Medulla oblongata (tissue), 1 donor: ENCODE results near the gene WDR76.

Experiments used
- DNase-seq: peaks from one replicate; pipeline ENCODE4 v3.0.0-alpha.2; 2015; ENCODE audit errors: extremely low spot score

Gene WDR76

DNA sequence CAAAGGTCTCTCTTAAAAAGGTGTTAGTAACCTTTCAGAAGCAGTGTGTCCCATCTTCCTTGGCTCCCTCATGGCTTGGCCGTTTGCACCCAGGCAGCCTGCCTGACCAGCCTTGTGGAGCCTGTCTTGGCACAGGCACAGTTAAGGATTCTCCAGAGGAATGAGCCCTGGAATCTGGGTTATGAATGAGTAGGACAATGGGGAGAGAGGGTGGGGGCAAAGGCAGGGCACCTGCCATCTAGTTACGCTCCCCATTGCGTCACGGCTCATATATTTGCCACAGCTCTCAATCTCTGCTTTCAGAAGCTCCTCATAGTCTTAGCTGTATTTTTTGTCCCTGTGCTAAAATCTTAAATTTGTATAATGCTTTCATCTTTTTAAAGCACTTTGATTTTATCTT lies 50.6 kb downstream of the WDR76 start:
- no peak for DNase-seq

DNA sequence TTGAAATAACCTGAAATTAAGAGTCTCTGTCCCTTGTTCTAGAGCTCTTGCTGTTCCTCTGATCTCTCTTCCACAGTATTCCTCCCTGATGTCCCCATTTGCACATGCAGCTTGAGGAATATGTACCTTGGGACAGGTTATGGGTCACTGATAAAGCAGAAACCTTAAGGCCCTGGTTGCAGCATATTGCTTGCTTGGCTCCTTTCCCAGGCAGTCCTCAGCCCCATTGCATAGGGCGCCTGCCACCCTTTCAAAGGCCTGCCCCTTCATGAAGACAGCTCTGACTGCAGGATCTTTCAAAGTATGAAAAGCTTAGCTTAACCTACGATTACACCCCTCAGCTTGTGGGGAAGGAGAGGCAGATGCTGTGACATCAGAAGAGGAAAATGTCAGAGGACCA lies 51.6 kb downstream of the WDR76 start:
- no peak for DNase-seq

DNA sequence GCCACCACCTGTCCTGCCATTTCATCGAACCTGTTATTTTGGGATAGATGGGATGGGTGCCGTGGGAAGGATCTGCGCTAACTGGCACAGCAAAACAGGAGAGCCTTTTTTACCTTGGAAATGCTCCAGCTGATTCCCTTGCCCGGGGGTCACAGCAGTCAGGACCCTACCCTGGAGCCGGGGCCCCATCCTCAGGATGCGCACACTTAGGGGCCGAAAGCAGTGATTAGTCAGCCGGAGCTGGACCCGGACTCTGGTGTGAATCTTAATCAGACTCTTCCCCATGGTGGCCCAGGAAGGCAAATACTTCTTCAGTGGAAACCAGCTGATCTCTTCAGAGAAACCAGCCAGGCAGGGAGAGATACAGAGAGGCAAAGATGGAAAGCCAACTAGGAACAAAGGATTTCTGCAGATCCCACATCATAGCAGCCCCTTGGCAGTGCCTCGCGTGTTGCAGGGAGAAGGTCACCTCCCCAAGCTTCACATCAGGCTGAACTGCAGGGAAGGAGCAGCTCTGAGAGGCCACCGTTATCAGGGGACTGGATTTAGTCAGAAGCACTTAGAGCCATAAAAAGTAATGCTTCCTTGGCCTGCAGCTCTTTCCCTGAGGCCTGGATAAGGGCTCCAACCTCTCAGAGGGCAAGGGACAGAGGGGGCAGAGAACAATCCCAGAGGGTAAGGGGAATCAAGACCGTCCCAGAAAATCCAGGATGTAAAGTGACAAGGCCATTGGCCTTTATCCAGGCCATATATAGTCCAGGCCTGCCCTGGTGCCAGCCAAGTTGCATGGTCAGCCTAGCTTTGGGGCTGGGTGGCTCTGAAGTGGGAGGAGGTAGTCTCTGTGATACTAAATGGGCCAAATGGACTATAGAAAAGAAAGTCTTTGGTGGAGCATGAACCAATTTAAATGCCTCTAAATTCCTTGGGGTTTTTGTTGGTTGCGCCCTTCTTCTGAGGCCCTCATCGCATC lies 52.9 kb downstream of the WDR76 start:
- no peak for DNase-seq

DNA sequence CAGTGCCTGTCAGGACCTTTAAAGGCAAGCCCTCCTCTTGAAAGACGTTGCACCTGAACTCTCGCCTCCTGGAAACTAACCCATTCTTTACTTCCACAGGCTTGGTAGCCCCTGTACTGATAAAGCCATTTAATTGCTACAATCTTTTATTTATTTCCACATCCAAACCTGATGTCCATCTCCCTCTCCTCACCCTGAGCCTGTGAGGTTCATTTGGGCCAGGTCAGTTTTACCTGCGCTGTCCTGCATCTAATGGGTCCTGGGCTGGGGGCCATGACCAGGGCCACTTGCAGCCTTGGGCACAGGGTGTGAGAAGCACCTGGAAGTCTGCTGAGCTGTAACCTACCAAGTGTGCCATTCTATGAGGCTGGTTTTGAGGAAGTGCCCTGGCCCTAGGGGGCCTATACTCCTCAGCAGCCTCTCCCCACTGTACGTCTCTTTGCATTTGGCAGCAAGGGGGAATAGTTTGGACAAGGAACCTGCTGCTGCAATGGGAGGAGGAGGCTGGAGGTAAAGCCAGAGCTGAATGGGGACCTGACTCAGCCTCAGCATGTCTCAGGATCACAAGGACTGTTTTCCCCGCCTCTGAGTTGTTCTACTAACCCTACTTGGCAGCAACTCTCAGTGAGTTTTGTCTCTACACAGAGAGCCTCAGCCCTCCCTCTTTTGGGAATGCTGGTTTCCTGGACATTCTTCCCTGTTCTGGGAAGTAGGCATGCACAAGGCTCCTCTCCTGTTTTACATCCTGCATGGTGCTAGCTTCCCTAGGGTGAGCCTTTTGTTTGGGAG lies 53.8 kb downstream of the WDR76 start:
- DNase-seq: peak; percentile 42

DNA sequence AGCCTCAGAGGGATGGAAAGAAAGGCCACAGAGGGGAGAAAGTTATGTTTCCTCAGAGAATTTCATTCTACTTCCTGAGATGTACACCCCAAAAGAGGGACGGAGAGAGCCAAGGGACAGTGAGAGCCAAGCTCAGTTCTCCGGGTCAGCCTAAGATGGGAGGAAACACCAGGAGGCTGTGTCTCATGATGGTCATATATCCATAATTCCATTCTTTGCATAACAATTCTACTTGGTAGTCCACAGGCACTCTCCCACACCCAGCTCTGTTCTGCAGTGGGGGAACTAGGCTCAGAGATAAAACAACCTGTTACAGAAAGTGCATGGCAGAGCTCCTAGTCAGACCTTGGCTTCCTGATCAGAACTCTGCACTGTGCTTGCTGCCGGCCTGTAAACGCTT lies 54.4 kb downstream of the WDR76 start:
- no peak for DNase-seq

DNA sequence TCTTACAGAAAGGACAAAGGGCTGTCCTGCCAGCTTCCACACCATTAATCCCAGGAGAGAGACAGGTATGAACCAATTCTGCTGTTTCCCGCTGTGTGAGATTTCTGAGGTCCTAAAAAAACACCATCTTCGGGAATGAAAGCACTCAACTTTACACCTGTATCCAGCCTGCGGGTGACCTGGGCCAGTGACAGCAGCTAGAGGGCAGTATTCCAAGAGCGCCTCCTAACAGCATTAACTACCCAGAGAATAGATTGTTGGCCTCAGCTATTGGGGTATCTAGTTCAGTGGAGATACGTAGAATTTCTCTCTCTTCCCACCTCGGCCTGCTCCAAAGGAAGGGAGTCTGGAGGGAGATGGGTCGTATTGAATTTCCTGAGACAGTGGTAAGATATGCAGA lies 55.1 kb downstream of the WDR76 start:
- no peak for DNase-seq

DNA sequence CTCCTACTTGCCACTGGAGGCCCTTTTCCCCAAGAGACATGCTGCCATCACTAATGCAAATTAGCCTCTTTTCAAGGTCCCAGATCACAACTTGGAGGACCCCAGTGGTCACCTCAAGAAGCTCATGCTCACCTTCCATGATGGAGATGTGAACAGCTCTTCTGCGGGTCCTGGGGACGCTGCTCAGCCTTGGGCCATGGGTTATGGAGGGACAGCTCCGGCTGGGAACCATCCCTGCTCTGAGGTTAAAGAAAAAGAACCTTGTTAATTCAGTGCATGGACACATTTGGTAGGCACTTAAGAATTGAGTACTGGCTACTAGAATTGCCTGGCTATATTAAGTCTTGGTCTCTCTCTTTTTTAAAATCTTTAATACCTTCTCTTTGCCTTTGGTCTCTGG lies 56.8 kb downstream of the WDR76 start:
- DNase-seq: no peak

DNA sequence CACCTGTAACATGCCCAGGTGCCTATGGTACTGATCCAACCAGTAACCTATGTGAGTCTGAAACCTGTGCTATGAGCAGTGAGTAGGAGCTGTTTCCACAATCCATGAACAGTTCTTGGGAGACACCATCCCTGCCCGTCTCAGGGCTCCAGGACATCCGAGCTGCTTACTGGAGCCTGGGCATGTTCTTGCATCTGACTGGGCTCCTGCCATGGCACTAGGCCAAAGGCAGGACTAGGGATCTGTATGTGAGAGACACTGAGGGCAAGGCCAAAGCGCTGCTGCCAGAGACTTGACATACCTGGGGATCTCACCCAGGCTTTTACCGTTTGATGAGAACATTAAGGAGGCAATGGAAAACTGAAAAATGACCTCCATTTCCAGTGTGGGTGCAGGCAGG lies 59.8 kb downstream of the WDR76 start:
- DNase-seq: no peak

DNA sequence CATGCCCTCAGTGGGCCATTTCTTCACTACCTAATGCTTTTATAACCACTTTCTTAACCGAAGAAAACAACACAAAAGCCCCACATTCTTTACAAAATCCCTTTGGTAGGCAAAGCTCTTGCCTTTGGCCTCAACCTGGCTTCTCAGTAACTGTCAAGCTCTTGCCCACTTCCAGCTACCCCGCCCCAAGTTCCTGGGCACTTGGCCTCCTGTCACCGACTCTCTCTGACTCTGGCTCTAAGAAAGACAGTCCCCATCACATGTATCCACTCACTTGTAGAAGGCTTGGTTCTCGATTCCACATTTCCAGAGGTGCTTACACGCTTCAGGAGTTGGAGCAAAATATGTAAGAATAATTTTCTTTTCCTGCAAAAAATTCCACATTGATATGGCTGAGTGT lies 61.1 kb downstream of the WDR76 start:
- no peak for DNase-seq

DNA sequence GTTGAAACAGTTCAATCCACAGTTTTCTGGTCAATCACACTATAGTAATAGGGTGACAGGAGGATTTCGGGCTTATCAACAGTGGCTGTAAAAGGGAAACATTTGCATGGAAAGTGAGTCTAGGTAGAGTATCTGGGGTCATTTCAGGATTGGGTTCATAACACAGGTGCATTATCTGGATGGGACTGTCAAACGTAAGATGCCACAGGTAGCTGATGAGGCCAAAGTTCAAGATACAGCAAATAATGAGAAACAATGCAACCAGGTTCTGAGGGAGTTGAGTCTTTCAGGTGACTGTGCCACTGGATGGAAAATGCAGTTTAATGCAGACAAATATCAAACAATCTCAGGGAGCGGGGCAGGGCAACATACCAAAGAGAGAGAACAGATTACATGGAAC lies 62.2 kb downstream of the WDR76 start:
- DNase-seq: no peak

DNA sequence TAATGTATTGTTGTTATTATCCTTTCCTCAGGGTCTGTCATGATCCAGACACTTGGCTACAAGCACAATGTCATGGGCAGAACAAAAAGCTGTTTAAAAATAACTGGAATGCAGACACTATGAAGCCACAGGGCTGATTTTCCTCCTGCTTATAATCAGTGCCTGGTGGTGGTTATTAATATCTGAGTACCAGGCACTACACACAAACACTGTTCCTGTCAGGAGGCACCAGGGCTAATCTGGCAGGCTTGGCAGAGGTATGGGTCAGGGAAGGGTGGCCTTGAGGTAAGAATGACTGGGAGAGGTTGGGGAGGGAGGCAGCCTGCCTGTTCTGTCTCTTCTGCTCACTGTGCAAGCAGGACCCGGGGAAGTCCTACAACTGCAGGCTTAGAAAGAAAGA lies 67.2 kb downstream of the WDR76 start:
- DNase-seq: no peak

DNA sequence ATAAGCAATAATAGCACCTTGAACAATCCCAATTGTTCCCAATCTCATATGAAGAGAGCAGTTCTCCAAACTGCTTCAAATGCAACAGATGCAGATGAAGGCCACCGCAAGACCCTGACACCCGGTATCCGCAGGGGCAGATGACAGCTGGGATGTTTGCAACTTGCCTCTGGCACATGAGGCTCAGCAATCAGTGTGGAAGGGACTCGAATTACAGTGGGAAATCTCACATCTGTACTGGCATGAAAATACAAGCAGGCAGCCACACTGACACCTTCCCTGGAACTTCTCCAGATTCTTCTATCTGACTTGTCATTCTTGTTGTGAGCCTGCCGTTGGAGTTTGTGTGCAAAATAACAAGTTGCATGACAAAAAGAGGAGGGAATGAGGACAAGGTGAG lies 68.8 kb downstream of the WDR76 start:
- no peak for DNase-seq

DNA sequence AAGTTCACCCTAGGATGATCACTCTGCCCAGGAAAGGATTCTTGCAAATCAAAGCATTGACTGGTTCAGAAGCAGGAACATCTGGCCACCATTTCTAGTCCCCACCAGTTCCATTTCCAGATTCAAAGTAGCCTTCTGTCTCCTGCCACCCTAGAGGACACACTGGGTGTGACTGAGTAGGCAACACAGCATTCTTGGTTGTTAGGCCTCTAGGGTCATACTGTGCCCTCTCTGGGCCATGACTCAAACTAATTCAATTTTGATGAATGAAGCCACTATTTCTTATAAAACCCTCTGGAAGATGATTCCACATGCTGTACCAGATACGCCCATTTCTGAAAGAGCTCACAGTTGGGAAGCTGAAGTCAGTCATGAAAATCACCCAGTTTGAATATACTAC lies 69.7 kb downstream of the WDR76 start:
- no peak for DNase-seq

DNA sequence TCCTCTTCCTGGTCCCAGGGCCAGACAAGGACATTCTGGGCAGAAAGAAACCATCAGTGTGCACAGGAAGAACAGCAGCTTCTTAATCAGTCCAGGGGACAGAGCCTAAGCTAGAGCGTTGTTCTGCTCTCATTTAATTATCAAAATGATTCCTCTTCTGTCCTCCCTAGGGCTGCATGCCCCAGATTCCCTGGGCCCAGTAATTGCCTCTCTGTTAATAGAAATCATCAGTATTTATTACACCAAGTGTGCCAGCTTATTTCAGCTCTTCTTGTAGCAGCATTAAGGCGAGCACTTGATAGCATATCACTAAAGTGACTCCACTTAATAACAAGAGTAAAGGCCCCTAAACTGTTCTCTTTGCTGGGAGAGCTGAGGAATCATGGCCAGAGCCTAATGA lies 72.1 kb downstream of the WDR76 start:
- DNase-seq: no peak

DNA sequence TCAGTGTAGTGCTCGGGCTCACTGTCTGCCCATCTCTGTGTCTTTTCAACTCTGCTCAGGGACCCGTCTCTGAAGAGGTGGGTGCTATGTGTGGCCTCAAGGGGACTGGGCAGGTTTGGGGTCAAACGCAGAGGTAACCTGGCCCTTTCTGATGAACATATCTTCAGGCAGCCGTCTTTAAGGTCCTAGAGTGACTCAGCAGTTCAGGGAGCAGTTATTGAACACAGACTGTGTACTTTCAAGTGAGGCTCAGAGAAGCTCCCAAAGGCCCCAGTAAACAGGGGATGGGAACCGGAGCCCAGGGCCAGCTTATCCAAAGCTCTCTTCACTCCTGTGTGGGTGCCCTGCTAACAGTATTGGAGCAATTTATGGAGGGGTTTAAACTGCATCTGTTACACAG lies 73.1 kb downstream of the WDR76 start:
- DNase-seq: no peak

DNA sequence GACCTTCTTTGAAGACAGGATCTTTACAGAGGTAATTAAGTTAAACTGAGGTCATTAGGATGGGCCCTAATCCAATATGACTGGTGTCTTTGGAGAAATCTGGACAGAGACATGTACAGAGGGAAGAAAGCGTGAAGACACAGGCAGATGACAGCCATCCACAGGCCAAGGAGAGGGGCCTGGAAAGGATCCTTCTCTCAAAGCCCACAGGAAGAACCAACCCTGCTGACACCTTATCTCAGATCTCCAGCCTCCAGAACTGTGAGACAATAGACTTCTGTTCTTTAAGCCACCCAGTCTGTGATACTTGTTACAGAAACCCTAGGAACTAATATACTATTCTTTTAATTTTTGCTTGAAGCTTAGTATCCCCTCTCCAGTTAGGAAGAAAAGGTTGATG lies 74.2 kb downstream of the WDR76 start:
- DNase-seq: no peak

DNA sequence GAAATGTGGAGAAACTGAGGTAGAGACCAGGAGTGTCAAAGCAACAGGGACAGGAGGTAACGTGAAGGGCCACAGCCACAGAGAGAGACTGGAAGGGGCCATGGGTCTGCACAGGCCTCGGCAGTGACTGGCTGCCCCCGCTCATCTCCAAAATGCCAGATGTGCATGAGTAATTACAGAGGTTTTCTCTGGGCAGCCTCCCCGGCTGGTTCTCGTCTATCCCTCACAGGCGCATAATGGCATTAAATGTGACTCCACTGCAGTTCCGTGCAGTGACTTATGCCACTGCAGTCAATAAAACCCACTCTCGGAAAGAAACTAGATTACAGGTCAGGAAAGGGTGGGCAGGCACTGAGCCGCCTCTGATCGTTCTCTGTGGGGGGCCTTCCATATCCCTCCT lies 74.7 kb downstream of the WDR76 start:
- DNase-seq: no peak

DNA sequence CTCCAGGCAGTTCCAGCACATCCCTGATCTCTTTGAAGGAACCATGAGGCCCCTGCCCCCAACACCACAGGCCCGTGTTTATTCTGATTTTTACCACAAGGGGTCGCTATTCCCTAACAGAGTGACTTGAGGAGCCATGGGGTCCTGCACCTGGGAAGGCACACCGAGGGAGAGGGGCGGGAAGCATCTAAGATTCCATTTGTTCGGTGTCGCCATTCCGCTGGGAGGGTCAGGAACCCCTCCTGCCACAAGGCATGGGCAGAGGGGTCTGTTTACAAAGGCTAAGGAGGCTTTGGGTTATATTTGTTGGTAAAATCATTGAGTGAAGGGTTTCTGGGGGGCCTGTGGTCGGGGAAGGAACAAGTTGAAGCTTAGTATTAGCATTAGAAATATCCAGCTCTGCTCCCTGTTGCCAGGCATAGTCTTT lies 77.1 kb downstream of the WDR76 start:
- peak; percentile 75 for DNase-seq

DNA sequence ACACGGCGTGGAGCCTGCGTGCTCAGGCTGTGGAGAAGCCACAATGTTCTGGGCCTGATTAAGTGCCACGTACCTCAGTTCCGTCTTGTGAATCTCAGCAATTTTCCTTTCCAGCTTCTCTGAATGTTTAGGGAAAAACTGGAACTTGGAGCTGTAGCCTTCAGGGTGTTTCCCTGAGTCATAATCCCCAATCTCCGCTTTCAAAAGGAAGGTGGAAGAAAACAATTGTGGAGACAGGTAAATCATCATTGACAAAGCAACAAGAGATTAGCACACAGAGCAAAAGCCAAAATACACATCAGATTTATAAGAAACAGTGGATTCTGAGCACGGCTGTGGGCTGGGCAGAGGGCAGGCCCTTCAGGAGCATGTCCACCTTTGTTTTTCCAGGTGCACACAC lies 79.0 kb downstream of the WDR76 start:
- no peak for DNase-seq

DNA sequence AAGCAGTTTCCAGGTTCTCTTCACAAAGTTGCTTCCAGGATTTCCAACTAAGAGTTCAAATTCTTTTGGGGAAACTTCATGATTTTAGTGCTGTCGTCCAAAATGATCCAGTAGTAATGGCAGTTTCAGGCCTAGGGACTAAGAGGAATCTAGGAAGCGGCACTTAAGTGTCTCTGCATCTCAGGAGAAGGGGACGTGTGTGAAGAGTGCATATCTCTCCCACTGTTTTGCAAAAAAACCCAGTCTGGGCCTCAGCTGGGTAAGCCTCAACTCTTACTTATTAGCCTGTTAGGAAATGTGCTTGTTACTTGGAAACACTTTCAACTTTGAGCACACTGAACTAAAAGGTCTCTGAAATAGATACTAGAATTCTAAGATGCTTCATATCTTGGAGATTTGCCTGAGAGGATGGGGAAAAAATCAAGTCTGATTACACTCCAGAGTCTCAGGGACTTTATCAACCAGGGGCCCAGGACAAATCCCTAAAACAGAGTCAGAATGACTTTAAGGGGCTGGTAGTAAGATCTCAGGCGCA lies 81.8 kb downstream of the WDR76 start:
- no peak for DNase-seq

DNA sequence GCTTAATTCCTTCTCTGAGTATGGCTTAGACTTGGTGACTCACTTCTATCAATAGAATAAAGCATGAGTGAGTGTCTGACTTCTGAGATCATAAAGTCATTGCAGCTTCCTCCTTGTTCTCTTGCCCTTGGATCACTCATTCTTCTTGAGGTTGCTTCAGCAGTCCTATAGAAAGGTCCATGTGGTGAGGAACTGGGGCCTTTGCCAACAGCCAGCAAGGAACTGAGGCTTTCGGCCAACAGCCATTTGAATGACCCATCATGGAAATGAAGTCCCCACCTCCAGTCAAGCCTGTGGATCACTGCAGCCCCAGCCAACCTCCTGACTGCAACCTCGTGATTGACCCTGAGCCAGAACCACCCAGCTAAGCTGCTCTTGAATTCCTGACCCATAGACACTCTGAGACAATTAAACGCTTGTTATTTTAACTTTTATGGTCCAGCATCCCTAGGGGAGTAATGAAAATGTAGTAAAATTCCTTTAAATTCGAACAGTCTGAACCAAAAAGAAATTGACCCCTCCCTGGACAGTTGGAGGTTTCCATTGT lies 84.5 kb downstream of the WDR76 start:
- peak; percentile 80 for DNase-seq

DNA sequence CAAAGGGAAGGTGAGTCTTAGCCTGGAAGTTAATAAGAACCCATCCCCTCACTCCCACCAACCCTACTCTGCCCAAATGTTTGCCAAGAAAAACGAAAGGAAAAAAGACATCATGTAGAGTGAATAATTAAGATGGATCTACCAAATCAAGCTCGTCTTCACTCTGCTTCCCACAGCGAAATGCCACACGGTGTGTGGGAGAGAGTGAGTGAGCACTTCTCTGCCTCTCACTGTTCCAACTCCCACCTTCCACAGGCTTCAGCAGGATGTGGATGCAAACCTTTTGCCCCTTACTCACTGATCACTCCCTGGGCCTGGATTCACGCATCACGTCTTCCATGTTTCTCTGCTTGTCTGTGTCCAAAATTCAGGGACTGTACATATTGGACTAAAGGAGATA lies 85.4 kb downstream of the WDR76 start:
- no peak for DNase-seq
